IMR-90 (cell line): ENCODE measurements around the gene RNF38. TPM values are rescaled to one million over a fixed set of nuclear protein-coding genes. Genes with fewer than 3 reads are reported as not detected.
"Not testable (repeated sequence)": the region's sequence is repeated elsewhere in the genome, so short reads cannot be mapped to it uniquely, and the experiment has no call there.

Source experiments
- ATAC-seq: fragments of 200-7000 bp; cut with Tn5 transposase; 2 replicates; pipeline ENCODE4 v1.9.1; 2020; ENCODE audit warnings: low read depth, mild to moderate bottlenecking, moderate library complexity
- BruUV-seq: library from RNA; stranded (reverse); fragments of 400-500 nt; replicated peaks from 2 replicates; lab custom pipeline; 2021; lab: Mats Ljungman, UMichigan
- CTCF ChIA-PET: fragments of 300-600 bp; formaldehyde crosslinking; extraction: SDS; loops from one replicate; lab custom pipeline; 2021; ENCODE audit warnings: antibody characterized with exemption; lab: Yijun Ruan, JAX
- POLR2A ChIA-PET: fragments of 300-600 bp; sonication (Branson Sonifier 250); formaldehyde crosslinking; loops from one replicate; lab custom pipeline; 2022; ENCODE audit warnings: antibody characterized with exemption; ENCODE audit not compliant: unreplicated experiment; lab: Charles Lee
- DNase-seq: peaks from one replicate; pipeline ENCODE4 v3.0.0; 2013
- H2AFZ ChIP-seq: replicated peaks from 2 replicates; pipeline ENCODE3; 2013; ENCODE audit warnings: low read length, mild to moderate bottlenecking; ENCODE audit not compliant: poor library complexity
- H2AK5ac ChIP-seq: 2 replicates; pipeline ENCODE4 v1.6.1; 2013; ENCODE audit warnings: low read depth, low read length, inconsistent platforms
- H2AK9ac ChIP-seq: replicated peaks from 2 replicates; pipeline ENCODE3; 2013; ENCODE audit warnings: mild to moderate bottlenecking, low read depth, low read length, moderate library complexity; ENCODE audit not compliant: poor library complexity
- H2BK120ac ChIP-seq: 2 replicates; pipeline ENCODE4 v1.6.1; 2013; ENCODE audit warnings: low read depth, low read length, inconsistent platforms
- H2BK15ac ChIP-seq: 3 replicates; pipeline ENCODE4 v1.6.1; 2013; ENCODE audit warnings: low read depth, low read length, inconsistent platforms
- H2BK20ac ChIP-seq: 2 replicates; pipeline ENCODE4 v1.6.1; 2013; ENCODE audit warnings: low read depth, mild to moderate bottlenecking, inconsistent platforms, low read length, moderate library complexity
- H2BK5ac ChIP-seq: 2 replicates; pipeline ENCODE4 v1.6.1; 2013; ENCODE audit warnings: mild to moderate bottlenecking, low read depth, low read length, inconsistent platforms; ENCODE audit not compliant: poor library complexity, severe bottlenecking
- H3K14ac ChIP-seq: replicated peaks from 2 replicates; pipeline ENCODE4 v1.6.1; 2013; ENCODE audit warnings: low read depth, low read length, inconsistent platforms
- H3K18ac ChIP-seq: 2 replicates; pipeline ENCODE4 v1.6.1; 2013; ENCODE audit warnings: low read depth, low read length, control low read depth
- H3K23ac ChIP-seq: 2 replicates; pipeline ENCODE4 v1.6.1; 2013; ENCODE audit warnings: low read depth, low read length, inconsistent platforms
- H3K27ac ChIP-seq: 2 replicates; pipeline ENCODE4 v1.5.1; 2013; ENCODE audit warnings: mild to moderate bottlenecking, control low read depth, low read length; ENCODE audit not compliant: insufficient read depth
- H3K27me3 ChIP-seq: 2 replicates; pipeline ENCODE4 v1.6.1; 2013; ENCODE audit warnings: low read length; ENCODE audit not compliant: control insufficient read depth, insufficient read depth
- H3K36me3 ChIP-seq: 2 replicates; pipeline ENCODE4 v1.6.1; 2013; ENCODE audit warnings: low read length, mixed read lengths; ENCODE audit not compliant: control insufficient read depth, insufficient read depth
- H3K4ac ChIP-seq: 2 replicates; pipeline ENCODE4 v1.6.1; 2013; ENCODE audit warnings: low read depth, low read length, inconsistent platforms
- H3K4me1 ChIP-seq: 2 replicates; pipeline ENCODE4 v1.6.1; 2013; ENCODE audit warnings: low read length, mixed read lengths; ENCODE audit not compliant: control insufficient read depth, insufficient read depth
- H3K4me2 ChIP-seq: 2 replicates; pipeline ENCODE4 v1.6.1; 2013; ENCODE audit warnings: low read depth, mild to moderate bottlenecking, control low read depth, low read length, moderate library complexity
- H3K4me3 ChIP-seq: 2 replicates; pipeline ENCODE4 v1.5.1; 2013; ENCODE audit warnings: low read depth, mild to moderate bottlenecking, control low read depth, low read length, moderate library complexity; ENCODE audit not compliant: insufficient read depth
- H3K56ac ChIP-seq: 2 replicates; pipeline ENCODE4 v1.6.1; 2013; ENCODE audit warnings: low read length, inconsistent platforms; ENCODE audit not compliant: insufficient read depth; ENCODE audit errors: extremely low read depth
- H3K79me1 ChIP-seq, 2 experiments: 2 replicates each; pipeline ENCODE4 v1.6.1; 2013; ENCODE audit warnings: low read length in 2 of 2, inconsistent platforms in 1 of 2, low read depth in 1 of 2
- H3K9ac ChIP-seq: 2 replicates; pipeline ENCODE4 v1.6.1; 2013; ENCODE audit warnings: low read depth, low read length, control low read depth
- H3K9me1 ChIP-seq: 2 replicates; pipeline ENCODE4 v1.6.1; 2013; ENCODE audit warnings: low read length, inconsistent platforms; ENCODE audit not compliant: insufficient read depth
- H3K9me3 ChIP-seq: 2 replicates; pipeline ENCODE4 v1.6.1; 2013; ENCODE audit warnings: low read length; ENCODE audit not compliant: control insufficient read depth, insufficient read depth
- H4K20me1 ChIP-seq: 2 replicates; pipeline ENCODE4 v1.6.1; 2013; ENCODE audit warnings: low read length, inconsistent platforms; ENCODE audit not compliant: insufficient read depth
- H4K5ac ChIP-seq: 2 replicates; pipeline ENCODE4 v1.6.1; 2013; ENCODE audit warnings: mild to moderate bottlenecking, low read depth, low read length, control low read depth
- H4K8ac ChIP-seq, 2 experiments: 2 replicates each; pipeline ENCODE4 v1.6.1; 2013; ENCODE audit warnings: low read depth in 2 of 2, low read length in 2 of 2, control low read depth in 1 of 2, inconsistent platforms in 1 of 2
- H4K91ac ChIP-seq: 2 replicates; pipeline ENCODE4 v1.6.1; 2013; ENCODE audit warnings: low read depth, low read length, inconsistent platforms; ENCODE audit not compliant: insufficient read depth
- WGBS, 2 experiments: methylation state at CpG; one replicate each; pipeline versions ENCODE4 v1.1.5 to v1.1.7; 2013; ENCODE audit warnings: missing lambda C conversion rate in 2 of 2; ENCODE audit not compliant: insufficient read length in 1 of 2; ENCODE audit errors: extremely low coverage in 2 of 2; 5-methylcytosine and 5-hydroxymethylcytosine counted together
- dilution Hi-C: fragments of 300-500 bp; cut with HindIII; formaldehyde crosslinking; loops from one replicate; pipeline ENCODE4 v1.14.3; 2018; ENCODE audit warnings: low sequenced_read_pairs; ENCODE audit not compliant: unreplicated experiment
- in situ Hi-C: fragments of 300-500 bp; cut with MboI; formaldehyde crosslinking; loops from 3 replicates; pipeline ENCODE4 v1.14.3; 2019; ENCODE audit warnings: low sequenced_read_pairs, inconsistent platforms, mixed read lengths
- intact Hi-C: fragments of 100-400 bp; cut with micrococcal nuclease; formaldehyde crosslinking; loops from 2 replicates; pipeline ENCODE4 v1.10.0; 2022
- polyA plus RNA-seq, 3 experiments: library from polyadenylated mRNA; depleted of rRNA; stranded (reverse); fragments of >200 nt; gene quantifications; 2 replicates each; pipeline ENCODE4 v1.2.3, GENCODE V29; 2012; ENCODE audit warnings: low replicate concordance in 1 of 3
- total RNA-seq: library from RNA; depleted of rRNA; stranded (reverse); fragments of >200 nt; gene quantifications from 2 replicates; pipeline ENCODE4 v1.2.3, GENCODE V29; 2012

Gene RNF38
- total and polyA plus RNA-seq, 2 of the 4 experiments (the other 2 are of a cell fraction) = 8.8 to 11.2 TPM

DNA sequence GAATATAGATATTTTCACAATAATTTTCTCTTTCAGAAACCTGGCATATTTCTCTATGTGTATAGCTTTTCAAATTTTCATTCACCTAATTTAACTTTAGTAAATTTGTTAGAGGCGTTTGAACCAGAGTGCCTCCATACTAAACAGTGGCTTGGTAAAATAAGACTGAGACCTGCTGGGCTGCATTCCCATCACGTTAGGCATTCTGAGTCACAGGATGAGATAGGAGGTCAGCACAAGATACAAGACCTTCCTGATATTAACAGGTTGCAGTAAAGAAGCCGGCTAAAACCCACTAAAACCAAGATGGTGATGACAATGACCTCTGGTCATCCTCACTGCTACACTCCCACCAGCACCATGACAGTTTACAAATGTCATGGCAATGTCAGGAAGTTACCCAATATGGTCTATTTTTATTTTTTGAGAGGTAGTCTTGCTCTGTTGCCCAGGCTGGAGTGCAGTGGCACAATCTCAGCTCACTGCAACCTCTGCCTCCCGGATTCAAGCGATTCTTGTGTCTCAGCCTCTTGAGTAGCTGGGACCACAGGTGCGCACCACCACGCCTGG, 13.6 kb downstream of the RNF38 start:
- H2AK5ac ChIP-seq, dilution Hi-C loops, H4K5ac ChIP-seq, POLR2A ChIA-PET, ATAC-seq, H3K4me1 ChIP-seq, H3K36me3 ChIP-seq, H2BK120ac ChIP-seq, DNase-seq, H3K9me1 ChIP-seq, H3K4me2 ChIP-seq, H2BK5ac ChIP-seq, H2AFZ ChIP-seq, H3K9ac ChIP-seq, H2AK9ac ChIP-seq, H2BK20ac ChIP-seq, H3K56ac ChIP-seq, H3K27me3 ChIP-seq, H3K4ac ChIP-seq, H3K27ac ChIP-seq, H3K23ac ChIP-seq, H3K18ac ChIP-seq, H3K9me3 ChIP-seq, in situ Hi-C loops, H3K4me3 ChIP-seq, H2BK15ac ChIP-seq, H4K8ac ChIP-seq, BruUV-seq, H3K14ac ChIP-seq, intact Hi-C loops, H4K91ac ChIP-seq: not testable (repeated sequence)
- CTCF ChIA-PET = interaction anchor here (0.6 kb wide), 1 partner anchor 611 kb away, joined by 3 read pairs; no protein-coding TSS in a partner anchor
- Histone ChIP-seq H4K20me1 (peaks cover 25% of the 10 kb centered on the region; the same call in 1 of the 2 replicates), H3K79me1 (peaks cover 46 to 65% of the 10 kb centered on the region in 2 experiments)
- WGBS, 2 experiments = no CpG with 5 or more reads among the region's 7 CpGs
